SK-N-MC (cell line): ENCODE results near the gene LRWD1.

Experiments used
- EZH2 ChIP-seq: fragments of 200-600 bp; sonication (generic); IDR thresholded peaks from one replicate; pipeline ENCODE4 v1.6.1; 2017; ENCODE audit warnings: antibody characterized with exemption
- FOXP2 ChIP-seq: optimal IDR thresholded peaks from 2 replicates; pipeline ENCODE3; 2011; ENCODE audit warnings: mild to moderate bottlenecking, moderate library complexity; ENCODE audit not compliant: insufficient read depth; ENCODE audit errors: extremely low read length, control extremely low read depth
- POLR2AphosphoS5 ChIP-seq: IDR thresholded peaks from 2 replicates; pipeline ENCODE4 v1.6.1; 2012; ENCODE audit warnings: mild to moderate bottlenecking, low read depth, low read length, borderline replicate concordance

DNA sequence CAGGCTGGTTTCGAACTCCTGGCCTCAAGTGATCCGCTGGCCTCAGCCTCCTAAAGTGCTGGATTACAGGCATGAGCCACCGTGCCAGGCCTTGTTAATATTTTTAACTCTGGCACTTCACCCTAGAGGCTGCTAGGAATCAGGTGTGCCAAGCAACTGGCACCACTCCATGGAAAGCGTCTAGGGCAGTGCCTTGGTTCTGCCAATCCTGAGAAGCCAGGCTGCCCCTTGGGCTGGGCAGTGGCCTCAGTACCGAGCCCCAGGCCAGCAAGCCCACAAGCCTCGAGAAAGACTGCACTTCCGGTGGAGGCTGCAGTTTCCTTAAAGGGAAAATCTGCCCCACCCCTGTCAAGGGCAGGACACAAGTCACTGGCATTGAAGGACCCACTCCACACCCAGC is 11.5 kb upstream of the LRWD1 start:
- TF ChIP-seq POLR2AphosphoS5 (no peak), EZH2 (no peak), FOXP2 (no peak)
